Smooth muscle cell (in vitro differentiated cells): ENCODE measurements around the gene NRIP3. TPM values are rescaled to one million over a fixed set of nuclear protein-coding genes. Genes with fewer than 3 reads are reported as not detected.

Experiments
- DNase-seq: peaks from one replicate; lab custom pipeline; 2025; ENCODE audit not compliant: unreplicated experiment; lab: John Stamatoyannopoulos, UW
- H2AFZ ChIP-seq: fragments of 200-600 bp; sonication (generic); 2 replicates; pipeline ENCODE4 v1.6.0; 2016; ENCODE audit warnings: antibody characterized with exemption, low read depth, mild to moderate bottlenecking
- H3F3A ChIP-seq: fragments of 200-600 bp; sonication (generic); 2 replicates; pipeline ENCODE4 v1.6.0; 2017; ENCODE audit warnings: antibody characterized with exemption, low read depth
- H3K27ac ChIP-seq: fragments of 200-600 bp; sonication (generic); 2 replicates; pipeline ENCODE4 v1.5.1; 2016; ENCODE audit warnings: low read depth, mild to moderate bottlenecking
- H3K27me3 ChIP-seq: fragments of 200-600 bp; sonication (generic); 2 replicates; pipeline ENCODE4 v1.6.1; 2016; ENCODE audit warnings: low read depth, mild to moderate bottlenecking
- H3K36me3 ChIP-seq: fragments of 200-600 bp; sonication (generic); 2 replicates; pipeline ENCODE4 v1.5.1; 2016; ENCODE audit warnings: low read depth
- H3K4me1 ChIP-seq: fragments of 200-600 bp; sonication (generic); 2 replicates; pipeline ENCODE4 v1.5.1; 2016; ENCODE audit warnings: low read depth
- H3K4me2 ChIP-seq: fragments of 200-600 bp; sonication (generic); 2 replicates; pipeline ENCODE4 v1.6.0; 2016; ENCODE audit warnings: mild to moderate bottlenecking
- H3K4me3 ChIP-seq: fragments of 200-600 bp; sonication (generic); 2 replicates; pipeline ENCODE4 v1.5.1; 2016; ENCODE audit warnings: mild to moderate bottlenecking
- H3K79me2 ChIP-seq: fragments of 200-600 bp; sonication (generic); 2 replicates; pipeline ENCODE4 v1.6.0; 2016; ENCODE audit warnings: low read depth, mild to moderate bottlenecking
- H3K9ac ChIP-seq: fragments of 200-600 bp; sonication (generic); 2 replicates; pipeline ENCODE4 v1.6.0; 2016; ENCODE audit warnings: low read depth
- H3K9me3 ChIP-seq: fragments of 200-600 bp; sonication (generic); replicated peaks from 2 replicates; pipeline ENCODE4 v1.5.1; 2016; ENCODE audit warnings: low read depth
- H4K20me1 ChIP-seq: fragments of 200-600 bp; sonication (generic); 2 replicates; pipeline ENCODE4 v1.6.0; 2016; ENCODE audit warnings: low read depth
- WGBS: methylation state at CpG from one replicate; pipeline ENCODE4 v1.1.7; 2016; ENCODE audit warnings: low lambda C conversion rate; 5-methylcytosine and 5-hydroxymethylcytosine counted together
- polyA plus RNA-seq: library from polyadenylated mRNA; unstranded; fragments of >200 nt; fragmentation: Nextera tagmentation; extraction: Ambion mirVana; gene quantifications from 2 replicates; pipeline ENCODE4 v1.2.1, GENCODE V29; 2016
- total RNA-seq: library from RNA; depleted of rRNA; stranded (reverse); fragments of >200 nt; gene quantifications from 2 replicates; pipeline ENCODE4 v1.2.3, GENCODE V29; 2014
- TF ChIP-seq, protein P1 (sequence below): fragments of 200-600 bp; sonication (generic); IDR thresholded peaks from 2 replicates; pipeline ENCODE4 v1.5.1; 2017; ENCODE audit warnings: borderline replicate concordance, mild to moderate bottlenecking, antibody characterized with exemption; ENCODE audit not compliant: insufficient read depth, poor library complexity, severe bottlenecking

NRIP3 gene
- total and polyA plus RNA-seq, 2 experiments from 2014 or later: 10.1 to 19.6 TPM

GRCh38 chr11:9008011-9008550 lies 4.3 kb upstream of the NRIP3 start:
- Histone ChIP-seq H2AFZ (no peak overlapping the region), H3K36me3 (no peaks in the 10 kb centered on the region), H3F3A (peaks cover 6% of the 10 kb centered on the region), H3K27me3 (peaks cover 41% of the 10 kb centered on the region), H3K4me1 (peaks cover 2% of the 10 kb centered on the region), H4K20me1 (no peaks in the 10 kb centered on the region), H3K4me3 (no peak overlapping the region), H3K9me3 (no peaks in the 10 kb centered on the region), H3K9ac (no peak overlapping the region), H3K79me2 (no peaks in the 10 kb centered on the region), H3K27ac (no peak overlapping the region), H3K4me2 (no peak overlapping the region)
- DNase-seq: no peak
- TF ChIP-seq, protein P1, sequence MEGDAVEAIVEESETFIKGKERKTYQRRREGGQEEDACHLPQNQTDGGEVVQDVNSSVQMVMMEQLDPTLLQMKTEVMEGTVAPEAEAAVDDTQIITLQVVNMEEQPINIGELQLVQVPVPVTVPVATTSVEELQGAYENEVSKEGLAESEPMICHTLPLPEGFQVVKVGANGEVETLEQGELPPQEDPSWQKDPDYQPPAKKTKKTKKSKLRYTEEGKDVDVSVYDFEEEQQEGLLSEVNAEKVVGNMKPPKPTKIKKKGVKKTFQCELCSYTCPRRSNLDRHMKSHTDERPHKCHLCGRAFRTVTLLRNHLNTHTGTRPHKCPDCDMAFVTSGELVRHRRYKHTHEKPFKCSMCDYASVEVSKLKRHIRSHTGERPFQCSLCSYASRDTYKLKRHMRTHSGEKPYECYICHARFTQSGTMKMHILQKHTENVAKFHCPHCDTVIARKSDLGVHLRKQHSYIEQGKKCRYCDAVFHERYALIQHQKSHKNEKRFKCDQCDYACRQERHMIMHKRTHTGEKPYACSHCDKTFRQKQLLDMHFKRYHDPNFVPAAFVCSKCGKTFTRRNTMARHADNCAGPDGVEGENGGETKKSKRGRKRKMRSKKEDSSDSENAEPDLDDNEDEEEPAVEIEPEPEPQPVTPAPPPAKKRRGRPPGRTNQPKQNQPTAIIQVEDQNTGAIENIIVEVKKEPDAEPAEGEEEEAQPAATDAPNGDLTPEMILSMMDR: no peak
- WGBS: 80% methylated on average over 3 of the region's 3 CpGs

- Histone ChIP-seq H3K27ac (no peak overlapping the region), H3K36me3 (no peaks in the 10 kb centered on the region), H3K9ac (no peak overlapping the region), H3K27me3 (peaks cover 41% of the 10 kb centered on the region), H2AFZ (no peak overlapping the region), H3K4me2 (no peak overlapping the region), H3K4me3 (no peak overlapping the region), H3K79me2 (no peaks in the 10 kb centered on the region), H3F3A (peaks cover 14% of the 10 kb centered on the region), H3K4me1 (peaks cover 19% of the 10 kb centered on the region), H3K9me3 (no peaks in the 10 kb centered on the region), H4K20me1 (no peaks in the 10 kb centered on the region)
- 79% methylated on average over 4 of the region's 4 CpGs for WGBS
- TF ChIP-seq, protein P1: no peak
- DNase-seq: no peak
These were observed 1.3 kb upstream of the NRIP3 start for GRCh38 chr11:9005087-9005486.

- H3K79me2 ChIP-seq: no peaks in the 10 kb centered on the region
- H3K27ac ChIP-seq: no peak overlapping the region
- peak overlapping the region; percentile 67 for H2AFZ ChIP-seq
- peaks cover 14% of the 10 kb centered on the region for H3F3A ChIP-seq
- H3K4me2 ChIP-seq: peak overlapping the region; percentile 83
- TF ChIP-seq, protein P1: no peak
- H3K4me3 ChIP-seq: peak overlapping the region; percentile 46
- 7% methylated on average over 67 of the region's 69 CpGs for WGBS
- peaks cover 41% of the 10 kb centered on the region for H3K27me3 ChIP-seq
- no peaks in the 10 kb centered on the region for H3K36me3 ChIP-seq
- no peaks in the 10 kb centered on the region for H3K9me3 ChIP-seq
- peak overlapping the region; percentile 81 for H3K9ac ChIP-seq
- DNase-seq: no peak
- no peaks in the 10 kb centered on the region for H4K20me1 ChIP-seq
- peaks cover 19% of the 10 kb centered on the region for H3K4me1 ChIP-seq
These were observed 554 bp upstream of the NRIP3 start for GRCh38 chr11:9004183-9004926.
